ENCODE data around the gene EXOC7. TPM values are rescaled to one million over a fixed set of nuclear protein-coding genes. Genes with fewer than 3 reads are reported as not detected.

EXOC7 gene
- total RNA-seq, 1 donor from 2014 or later, result 82.2 TPM

DNA sequence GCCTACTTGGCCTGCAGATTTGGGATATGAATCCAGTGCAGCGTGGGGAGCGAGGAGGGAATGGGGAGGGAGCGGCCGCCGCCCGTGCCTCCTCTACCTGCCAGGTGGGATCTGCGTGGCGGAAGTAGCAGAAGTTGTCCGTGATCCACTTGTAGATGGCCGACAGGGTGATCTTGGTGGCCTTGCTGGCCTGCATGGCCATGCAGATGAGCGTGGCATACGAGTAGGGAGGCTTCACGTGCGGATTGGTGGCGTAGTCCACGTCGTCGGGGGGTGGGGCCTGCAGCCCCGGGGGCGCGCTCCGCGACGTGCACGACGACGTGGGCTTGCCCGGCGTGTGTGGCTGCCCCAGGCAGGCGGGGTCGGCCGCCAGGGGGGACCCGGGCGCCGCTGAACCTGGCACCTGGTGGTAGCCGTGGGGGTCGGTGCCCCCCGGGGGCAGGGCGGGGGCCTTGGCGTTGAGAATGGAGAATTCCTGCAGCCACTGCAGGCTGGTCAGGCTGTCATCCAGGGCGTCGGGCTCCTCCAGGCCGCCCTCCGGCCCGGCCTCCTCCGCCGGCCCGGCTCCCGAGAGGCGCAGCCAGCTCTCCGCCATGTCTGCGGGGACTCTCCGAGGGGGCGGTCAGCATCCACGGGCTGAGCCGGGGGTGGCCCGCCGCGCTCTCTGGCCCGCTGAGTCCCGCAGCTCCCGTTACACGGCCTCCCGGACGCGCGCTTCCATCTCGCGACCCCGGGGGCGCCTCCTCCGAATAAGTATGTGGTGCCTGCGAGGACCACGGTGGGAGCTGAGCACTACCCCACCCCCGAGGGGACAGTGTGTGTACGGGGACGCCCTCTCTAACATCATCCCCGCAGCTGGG is 36.4 kb upstream of the EXOC7 start:
- ATAC-seq (no peak), DNase-seq (peak; percentile 46)
- intact Hi-C loops (cut with micrococcal nuclease), result no loop called here

DNA sequence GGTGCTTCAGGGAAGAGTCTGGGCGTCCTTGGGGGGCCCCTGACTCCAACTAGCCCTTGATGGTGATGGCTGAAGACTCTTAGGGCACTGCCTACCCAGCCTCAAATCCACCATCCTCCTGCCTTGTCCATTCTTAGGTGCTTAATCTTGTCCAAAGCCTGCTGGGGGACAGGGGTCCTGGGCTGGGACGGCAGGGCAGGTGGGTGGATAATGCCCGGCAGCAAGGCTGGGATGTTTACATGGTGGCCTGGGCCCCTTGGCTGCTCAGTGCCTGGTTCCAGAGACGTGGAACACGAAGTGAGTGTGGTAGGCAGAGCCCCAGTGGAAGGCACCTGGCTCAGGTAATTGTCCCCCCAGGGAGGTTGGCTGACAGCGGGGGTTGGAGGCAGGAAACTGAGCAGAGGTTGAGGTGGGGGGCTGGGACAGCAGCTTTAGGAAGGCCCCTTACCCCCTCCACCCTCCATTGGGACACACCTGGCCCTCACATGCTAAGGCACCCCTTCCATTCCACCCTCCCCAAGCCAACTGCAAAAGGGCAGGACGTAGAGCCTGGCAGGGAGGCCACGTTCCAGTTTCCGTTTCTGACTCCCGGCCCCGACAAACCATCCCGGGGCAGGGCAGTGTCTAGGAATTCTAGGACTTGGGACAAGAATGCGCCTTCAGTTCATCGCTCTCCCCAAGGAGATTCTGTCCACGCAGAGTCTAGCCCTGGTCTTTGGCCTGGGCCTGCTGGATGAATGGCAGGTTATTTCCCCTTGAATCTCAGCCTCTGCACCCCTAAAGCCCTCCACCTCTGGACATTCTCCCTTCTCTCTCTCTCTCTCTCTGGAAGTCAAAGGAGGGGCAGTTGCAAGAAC is 35.5 kb upstream of the EXOC7 start:
- intact Hi-C loops (cut with micrococcal nuclease), result no loop called here
- ATAC-seq, result no peak
- DNase-seq, result no peak

DNA sequence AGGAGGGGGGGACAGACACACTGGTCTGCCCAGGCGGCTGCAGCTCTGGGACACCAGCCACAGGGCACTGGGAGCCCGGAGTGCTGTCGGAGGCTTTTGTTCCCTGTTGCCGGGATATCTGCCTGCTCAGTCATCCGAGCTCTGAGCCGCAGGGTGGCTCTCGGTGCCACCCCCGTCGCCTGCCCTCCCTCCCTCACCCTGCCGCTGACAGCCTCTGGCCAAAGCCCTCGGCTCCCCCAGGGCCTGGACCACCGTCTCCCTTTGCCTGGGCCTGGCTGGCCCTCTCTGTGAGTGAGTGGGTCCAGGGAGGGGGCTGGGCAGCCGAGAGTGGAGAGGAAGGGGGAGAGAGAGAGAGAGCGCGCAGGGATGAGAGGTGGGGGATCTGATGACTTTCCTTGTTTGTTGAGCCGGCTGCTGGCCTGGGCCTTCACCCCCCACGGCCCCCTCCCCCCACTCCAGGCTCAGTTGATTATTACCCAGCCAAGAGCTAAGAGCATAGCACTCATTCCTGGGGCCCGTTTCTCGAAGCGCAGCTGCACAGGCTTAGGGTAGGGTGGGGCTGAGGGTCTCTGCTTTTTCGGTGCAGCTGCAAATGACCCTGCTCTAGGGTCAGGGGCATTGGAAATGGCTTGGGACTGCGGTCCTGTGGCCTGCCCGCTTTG is 34.8 kb upstream of the EXOC7 start:
- DNase-seq, result no peak
- peak; percentile 3 for ATAC-seq

DNA sequence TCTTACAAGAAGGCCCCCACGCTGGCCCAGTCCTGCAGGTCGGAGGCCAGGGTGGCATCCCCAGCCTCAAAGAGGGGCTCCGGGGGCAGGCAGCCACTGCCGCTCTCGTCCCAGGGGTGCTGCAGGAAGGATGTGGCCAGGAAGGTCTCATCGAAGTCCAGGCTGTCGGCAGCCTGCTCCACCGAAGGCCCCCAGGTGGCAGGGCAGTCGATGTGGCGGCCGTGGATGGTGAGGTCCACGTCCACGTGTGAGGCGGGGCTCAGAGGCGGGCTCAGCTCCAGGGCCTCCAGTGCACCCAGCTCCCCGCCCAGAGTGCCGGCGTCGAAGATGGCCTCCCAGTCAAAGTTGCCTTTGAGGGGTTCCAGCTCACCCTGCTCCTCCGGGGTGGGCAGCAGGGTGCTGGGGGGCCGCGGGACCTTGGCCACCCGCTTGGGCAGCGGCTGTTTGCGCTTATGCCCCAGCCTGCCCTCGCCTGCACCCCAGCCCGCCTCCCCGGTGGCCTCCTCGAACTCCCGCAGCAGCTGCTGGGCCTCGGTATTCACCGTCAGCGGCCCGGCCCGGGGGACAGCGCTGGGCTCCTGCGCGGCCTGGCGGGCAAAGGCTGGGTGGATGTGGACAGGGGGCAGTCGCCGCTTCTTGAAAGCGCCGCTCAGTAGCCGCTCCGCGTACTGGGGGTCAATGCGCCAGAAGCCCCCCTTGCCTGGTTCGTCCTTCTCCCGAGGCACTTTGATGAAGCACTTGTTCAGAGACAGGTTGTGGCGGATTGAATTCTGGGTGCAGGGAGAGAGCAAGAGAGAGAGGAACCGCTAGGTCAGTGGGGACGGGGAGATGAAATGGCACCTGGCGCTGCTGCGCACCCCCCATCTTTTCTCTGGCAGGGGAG is 34.0 kb upstream of the EXOC7 start:
- no peak for DNase-seq
- intact Hi-C loops (cut with micrococcal nuclease), result no loop called here

More for the DNA sequence above, 34.8 kb upstream of the EXOC7 start:
- intact Hi-C loops (cut with micrococcal nuclease), result no loop called here

DNA sequence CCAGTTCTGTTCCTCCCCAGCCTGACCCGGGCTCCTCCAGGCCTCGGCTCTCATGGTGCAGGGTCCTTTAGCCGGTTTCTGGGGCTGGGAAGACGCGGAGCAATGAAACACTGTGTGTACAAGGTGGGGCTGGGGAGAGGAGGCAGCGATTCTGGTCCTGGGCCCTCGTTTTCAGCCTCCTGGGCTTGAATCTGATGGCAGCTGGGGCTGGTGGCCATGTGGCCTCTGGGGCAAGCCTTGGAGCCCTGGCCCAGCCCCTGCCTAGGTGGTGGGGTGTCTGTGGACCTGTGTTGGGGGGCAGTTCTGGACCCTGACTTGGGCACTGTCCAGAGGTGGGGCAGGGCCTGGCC is 33.4 kb upstream of the EXOC7 start:
- ATAC-seq (no peak), DNase-seq (no peak)
- intact Hi-C loops (cut with micrococcal nuclease), result no loop called here

More for the DNA sequence above, 34.0 kb upstream of the EXOC7 start:
- no peak for ATAC-seq

DNA sequence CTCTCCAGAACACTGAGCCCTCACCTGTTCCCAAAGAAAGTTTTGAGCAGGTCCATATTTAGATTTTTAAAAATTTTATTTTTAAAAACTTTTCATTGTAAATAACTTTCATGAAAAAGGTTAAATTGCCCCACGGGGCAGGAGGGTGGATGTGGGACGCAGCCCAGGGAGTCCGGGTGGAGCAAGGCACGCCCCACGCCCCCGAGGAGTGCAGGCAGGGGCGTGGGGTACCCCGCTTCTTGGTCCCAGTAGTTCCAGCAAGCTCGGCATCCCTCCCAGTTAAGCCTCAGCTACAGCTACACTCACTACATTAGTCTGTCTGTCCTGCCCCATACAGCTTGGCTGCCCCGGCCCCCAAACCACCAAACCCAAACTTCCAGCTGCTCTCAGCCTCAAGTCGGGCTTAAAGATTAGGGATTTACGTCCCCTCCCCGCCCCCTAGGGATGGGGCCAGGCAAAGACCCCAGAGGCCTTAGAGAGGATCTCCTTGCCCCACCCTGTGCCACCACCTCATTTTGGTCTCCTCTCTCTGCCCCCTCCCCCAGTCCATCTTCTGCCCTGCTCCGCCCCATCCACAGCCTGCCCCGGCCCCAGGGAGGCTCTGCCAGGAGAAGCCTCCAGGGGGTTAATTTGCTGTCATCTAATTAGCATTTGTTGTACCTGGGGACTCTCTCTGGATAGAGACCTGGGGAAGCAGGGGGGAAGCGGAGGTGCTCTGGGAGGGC is 32.9 kb upstream of the EXOC7 start:
- intact Hi-C loops (cut with micrococcal nuclease), result no loop called here
- no peak for DNase-seq
- no peak for ATAC-seq

DNA sequence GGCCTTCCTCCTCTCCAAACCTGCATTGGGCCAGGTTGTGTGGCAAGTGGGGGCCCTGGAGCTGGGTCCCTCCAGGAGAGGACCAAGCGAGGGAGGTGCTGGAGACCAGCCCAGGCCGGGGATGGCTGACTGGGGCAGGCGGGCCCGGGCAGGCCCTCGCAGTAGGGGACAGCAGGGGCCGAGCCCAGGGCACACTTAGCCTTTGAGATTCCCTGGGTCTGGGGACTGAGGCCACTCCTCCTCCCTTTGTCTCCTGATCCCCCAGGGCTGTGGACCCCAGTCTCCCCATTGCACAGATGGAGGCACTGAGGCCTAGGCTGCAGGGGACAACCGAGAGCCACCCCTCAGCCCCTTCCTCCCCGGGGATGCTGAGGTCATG is 32.2 kb upstream of the EXOC7 start:
- no peak for DNase-seq
- no peak for ATAC-seq
- intact Hi-C loops (cut with micrococcal nuclease), result no loop called here

DNA sequence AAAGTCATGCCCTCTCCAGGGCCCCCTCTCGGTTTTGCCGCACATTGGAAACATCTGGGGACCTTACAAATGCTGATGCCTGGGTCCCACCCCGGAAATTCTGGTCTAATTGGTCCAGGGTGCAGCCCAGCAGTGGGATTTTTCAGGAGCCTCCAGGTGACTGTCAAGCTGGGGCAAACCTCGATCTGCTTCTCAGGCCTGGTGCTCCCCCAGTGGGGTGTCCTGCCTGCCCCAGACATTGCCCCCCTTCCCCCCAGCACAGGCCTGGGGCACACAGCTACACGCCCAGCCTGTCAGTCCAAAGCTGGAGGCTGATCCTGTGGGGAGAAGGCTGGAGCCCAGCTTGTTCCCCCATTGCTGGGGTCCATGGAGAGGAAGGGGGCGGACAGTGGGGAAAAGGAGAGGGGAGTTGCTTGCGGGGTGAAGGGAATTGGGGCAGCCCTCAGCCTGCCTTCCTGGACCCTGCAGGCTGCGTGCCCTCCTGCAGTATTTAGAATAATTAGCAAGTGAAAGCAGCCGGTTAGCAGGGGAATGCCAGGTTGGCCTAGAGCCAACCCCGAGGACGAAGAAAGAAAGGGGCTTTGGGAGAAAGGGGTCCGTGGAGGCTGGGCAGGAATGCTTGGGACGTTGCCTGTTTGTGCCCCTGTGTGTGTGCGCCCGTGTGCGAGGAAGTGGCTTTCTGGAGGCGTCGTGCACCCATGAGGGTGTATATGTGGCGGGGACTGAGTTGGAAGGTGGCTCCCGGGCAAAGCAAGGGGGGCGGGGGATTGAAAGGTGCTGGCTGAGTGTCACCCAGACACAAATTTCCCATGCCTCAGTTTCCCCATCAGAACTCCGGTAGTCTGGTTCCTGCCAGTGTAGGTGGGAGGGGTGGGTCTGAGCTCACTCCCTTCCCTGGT is 31.6 kb upstream of the EXOC7 start:
- ATAC-seq, result no peak
- intact Hi-C loops (cut with micrococcal nuclease), result no loop called here
- no peak for DNase-seq

DNA sequence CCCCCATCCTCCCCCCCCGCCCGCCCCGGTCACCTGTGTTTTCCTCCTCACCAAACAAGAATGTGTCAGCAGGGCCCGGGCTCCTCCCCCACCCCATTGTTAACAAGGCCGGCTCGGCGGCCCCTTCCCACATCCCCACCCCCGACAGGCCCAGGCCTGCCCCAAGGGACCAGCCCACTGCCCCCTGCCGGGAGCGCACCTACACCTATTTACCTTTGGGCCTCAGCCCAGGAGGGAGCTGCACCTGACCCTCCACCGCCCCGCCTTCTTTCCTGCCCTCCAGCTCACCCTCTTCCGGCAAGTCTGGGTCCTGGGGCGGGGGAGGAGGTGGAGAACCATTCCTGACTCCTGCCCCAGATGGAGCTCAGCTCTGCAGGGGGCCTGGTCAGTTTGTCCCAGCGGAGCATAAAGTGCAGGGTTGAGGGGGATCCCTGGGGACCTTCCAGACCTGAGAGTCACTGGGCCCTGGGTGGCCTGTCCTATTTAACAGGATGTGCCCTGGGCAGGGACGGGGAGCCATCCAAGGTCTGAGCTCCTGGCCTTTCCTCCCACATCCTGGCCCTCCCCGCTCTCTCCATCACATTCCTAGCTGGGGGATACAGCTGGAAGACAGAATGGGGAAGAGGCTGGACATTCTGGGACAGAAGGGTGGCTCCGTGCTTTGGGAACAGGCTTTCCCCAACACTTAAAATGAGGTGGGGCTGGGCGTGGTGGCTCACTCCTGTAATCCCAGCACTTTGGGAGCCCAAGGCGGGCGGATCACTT is 29.2 kb upstream of the EXOC7 start:
- DNase-seq (no peak), ATAC-seq (no peak)
- intact Hi-C loops (cut with micrococcal nuclease), result no loop called here

DNA sequence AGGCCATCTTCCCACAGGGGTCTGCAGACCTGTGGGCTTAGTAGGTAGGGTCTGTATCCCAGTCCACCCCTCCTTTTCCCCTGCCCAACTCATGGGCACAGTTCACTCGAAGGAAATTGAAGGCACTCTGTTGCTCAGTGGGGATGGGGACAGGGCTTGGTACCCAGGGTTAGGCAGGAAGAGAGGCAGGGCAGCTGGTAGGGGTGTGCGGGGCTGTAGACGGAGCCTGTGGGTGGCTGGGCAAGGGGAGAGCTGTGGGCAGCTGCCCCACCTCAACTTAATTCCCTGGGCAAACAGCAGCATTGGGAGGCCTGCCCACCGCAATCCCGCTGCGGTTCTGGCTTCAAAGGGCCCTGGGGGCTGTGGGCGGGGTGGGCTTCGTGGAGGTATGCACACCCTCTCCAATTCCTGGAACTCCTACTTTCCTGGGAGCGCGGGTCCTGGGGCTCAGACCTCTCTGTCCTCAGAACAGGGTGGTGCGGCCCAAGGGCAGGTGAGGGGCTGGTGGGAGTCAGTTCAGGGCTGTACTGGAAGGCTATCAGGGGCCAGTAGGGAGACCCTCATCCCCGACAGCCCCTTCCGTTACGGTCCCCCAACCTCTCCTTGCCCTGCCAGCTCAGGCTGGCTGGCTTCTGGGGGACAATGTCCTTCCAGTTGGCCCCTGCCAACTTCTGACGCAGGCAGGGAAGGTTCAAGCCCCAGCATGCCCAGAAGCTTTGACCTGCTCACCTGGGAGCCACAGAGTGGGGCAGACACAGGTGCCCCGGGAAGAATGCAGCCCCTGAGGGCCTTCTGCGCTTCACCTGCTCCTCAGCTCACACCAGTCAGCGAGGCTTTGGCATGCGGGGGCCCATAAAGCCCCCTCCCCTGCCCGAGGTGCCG is 28.3 kb upstream of the EXOC7 start:
- no peak for DNase-seq
- intact Hi-C loops (cut with micrococcal nuclease), result no loop called here
- no peak for ATAC-seq

DNA sequence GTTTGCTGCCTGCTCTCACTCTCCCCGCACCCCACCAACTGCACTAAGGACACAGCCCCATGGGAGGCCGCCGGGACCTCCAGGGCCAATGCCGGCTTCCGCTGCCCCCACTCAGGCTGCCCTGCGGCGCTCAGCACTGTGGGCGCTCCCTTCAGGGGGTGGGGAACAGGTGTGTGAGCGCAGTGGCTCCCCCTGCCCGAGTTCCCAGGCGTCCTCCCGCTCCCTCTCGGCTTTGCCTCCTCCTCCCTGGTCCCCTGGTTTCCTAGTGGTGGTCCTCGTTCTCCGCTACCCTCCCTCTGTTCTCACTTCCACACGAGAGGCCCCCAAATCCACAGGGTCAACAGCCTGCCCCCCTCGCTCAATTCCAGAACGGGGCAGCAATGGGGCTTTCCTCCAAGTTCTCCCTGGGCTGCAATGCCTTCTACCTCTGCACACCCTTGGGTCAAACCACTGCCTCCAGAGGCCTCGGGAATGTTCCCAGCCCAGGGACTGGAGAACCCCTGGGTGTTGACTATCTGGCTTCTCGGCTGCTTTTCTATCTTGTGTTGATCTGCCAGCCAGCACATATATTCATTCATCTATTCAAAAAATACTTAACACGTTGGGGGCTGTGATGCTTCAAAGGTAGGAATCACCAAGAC is 27.6 kb upstream of the EXOC7 start:
- intact Hi-C loops (cut with micrococcal nuclease), result no loop called here
- ATAC-seq, result no peak
- DNase-seq, result no peak

DNA sequence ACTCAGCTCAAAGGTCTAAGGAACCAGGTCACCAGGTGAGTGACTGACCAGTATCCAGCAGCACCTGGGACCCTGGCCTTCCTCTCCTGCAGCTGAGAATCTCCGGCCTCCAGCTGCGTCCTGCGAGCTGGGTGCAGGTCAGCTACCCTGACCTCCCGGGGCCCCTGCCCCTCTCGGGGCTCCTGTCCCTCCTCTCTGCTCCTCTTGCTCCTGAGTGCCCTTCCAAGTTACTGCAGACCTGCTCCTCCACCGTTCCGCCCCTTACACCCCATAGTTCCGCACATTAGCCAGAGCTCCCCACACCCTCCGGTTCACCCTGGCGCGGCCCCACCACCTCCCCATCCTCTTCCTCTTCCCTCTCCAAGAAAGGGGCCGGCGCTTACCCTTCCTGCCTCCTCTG is 26.9 kb upstream of the EXOC7 start:
- DNase-seq (no peak), ATAC-seq (no peak)
- intact Hi-C loops (cut with micrococcal nuclease), result no loop called here

DNA sequence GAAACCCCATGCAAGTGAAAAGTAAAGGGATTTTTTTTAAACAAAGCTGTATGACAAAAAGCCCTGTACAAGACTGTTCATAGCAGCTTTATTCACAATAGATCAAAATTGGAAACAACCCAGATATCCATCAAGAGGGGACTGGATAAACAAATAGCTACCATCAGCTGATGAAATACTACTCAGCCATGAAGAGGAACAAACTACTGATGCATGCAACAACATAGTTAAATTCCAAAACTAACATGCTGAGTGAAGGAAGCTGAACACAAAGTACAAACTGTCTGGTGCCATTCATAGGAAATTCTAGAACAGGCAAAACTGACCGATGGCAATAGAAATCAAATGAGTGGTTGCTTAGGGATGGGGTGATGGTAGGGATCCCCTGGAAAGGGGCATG is 22.3 kb upstream of the EXOC7 start:
- intact Hi-C loops (cut with micrococcal nuclease), result no loop called here
- no peak for DNase-seq

DNA sequence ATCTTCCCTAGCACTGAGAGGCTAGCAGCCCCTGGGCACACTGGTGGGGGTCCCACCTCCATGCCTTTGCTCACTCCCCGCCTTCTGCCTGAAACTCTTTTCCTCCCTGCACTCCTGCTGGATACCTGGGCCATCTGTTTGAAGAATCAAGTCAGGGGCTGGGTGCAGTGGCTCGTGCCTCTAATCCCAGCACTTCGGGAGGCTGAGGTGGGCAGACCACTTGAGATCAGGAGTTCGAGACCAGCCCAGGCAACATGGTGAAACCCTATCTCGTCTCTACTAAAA is 21.7 kb upstream of the EXOC7 start:
- DNase-seq (no peak), ATAC-seq (no peak)
- intact Hi-C loops (cut with micrococcal nuclease), result no loop called here

More for the DNA sequence above, 22.3 kb upstream of the EXOC7 start:
- no peak for ATAC-seq

DNA sequence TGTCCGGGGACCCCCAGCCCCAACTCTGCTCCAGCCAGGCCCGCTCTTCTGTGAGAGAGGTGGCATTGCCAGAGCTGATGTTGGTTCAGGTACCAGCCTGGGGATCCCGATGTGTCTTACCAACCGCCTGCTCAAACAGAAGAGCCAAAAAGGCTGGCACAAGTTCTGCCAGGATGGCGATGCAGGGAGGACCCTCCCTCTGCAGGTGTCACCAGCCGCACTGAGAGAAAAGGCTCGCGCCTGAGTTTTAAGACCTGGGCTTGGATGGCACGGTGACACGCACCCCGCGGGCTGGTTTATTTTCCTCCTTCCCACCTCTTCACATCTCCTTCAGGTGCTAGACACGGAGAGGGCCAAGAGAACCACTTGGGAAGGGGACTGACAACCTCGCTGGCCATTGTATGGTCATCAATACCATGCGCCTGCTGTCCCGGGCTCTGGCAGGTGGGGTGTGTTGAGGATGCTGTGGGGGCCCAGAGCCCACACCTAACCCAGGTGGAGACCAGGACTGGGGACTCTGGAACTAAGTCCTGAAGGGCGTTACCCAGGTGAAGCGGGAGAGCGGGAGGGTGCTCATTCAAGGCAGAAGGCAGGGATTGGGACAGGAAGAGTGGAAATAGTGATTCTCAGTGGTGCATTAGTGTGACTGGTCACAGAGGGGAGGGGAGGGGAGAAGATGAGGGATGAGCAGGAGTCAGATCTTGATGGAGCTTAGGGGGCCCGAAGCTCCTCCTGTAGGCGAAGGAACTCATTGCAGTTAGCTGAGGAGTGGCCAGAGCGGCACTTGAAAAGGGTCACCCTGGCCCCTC is 21.2 kb upstream of the EXOC7 start:
- DNase-seq (no peak), ATAC-seq (no peak)
- intact Hi-C loops (cut with micrococcal nuclease), result no loop called here

Data from left ventricle myocardium superior (tissue), 1 donor.